Measurements from ENCODE around the gene SIRT6. TPM values are rescaled to one million over a fixed set of nuclear protein-coding genes. Genes with fewer than 3 reads are reported as not detected.

Gene SIRT6
- polyA plus RNA-seq, 1 donor (not counting 4 experiments of a cell fraction or from before 2014, with no cell fraction given): 14.6 TPM

DNA sequence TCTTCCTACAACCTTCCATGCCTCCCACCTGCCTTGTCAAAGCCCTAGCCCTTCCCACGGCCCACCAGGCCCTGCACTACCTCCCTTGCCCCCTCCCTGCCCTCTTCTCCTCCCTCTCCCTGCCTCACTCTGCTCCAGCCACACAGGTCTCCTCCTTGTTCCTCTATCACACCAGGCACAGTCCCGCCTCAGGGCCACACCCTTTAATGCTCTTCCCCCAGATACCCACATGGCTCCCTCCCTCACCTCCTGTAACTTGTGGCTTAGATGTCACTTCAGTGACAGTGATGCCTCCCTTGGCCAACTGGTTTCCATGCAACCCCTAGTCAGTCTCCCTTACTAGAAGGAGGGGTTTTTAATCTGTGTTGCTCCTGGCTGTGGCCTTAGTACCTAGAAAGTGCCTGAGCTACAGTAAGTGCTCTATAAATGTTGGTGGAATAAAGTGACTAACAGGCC lies 1.3 kb downstream of the SIRT6 start:
- Histone ChIP-seq H3K36me3 (ENCODE audit: control insufficient read depth in 2 of 2, extremely low read depth in 1 of 2, insufficient read depth in 2 of 2, low read length in 2 of 2) (peaks cover 12 to 15% of the 10 kb centered on the region in 2 experiments), H3K9me1 (ENCODE audit: control insufficient read depth, extremely low read depth, insufficient read depth, low read length) (no peaks in the 10 kb centered on the region), H3K9ac (ENCODE audit: control insufficient read depth, extremely low read depth, insufficient read depth, low read length) (no peak overlapping the region), H4K20me1 (ENCODE audit: control insufficient read depth, extremely low read depth, insufficient read depth, low read length) (no peaks in the 10 kb centered on the region), H3K9me3 (ENCODE audit: control insufficient read depth, low read depth, low read length) (no peaks in the 10 kb centered on the region), H2AFZ (ENCODE audit: control insufficient read depth, low read length) (no peak overlapping the region), H3K79me2 (ENCODE audit: control insufficient read depth, insufficient read depth, low read length) (peaks cover 15% of the 10 kb centered on the region), H3K4me3 (ENCODE audit: control insufficient read depth in 2 of 3, extremely low read depth in 1 of 3, insufficient read depth in 2 of 3, low read depth in 1 of 3, low read length in 3 of 3) (peak overlapping the region in 2 of 3 experiments; percentile 95 to 96), H3K4me1 (ENCODE audit: control insufficient read depth, extremely low read depth, insufficient read depth, low read length) (peaks cover 14% of the 10 kb centered on the region), H3K4me2 (ENCODE audit: control insufficient read depth, extremely low read depth, insufficient read depth, low read depth, low read length) (peak overlapping the region; percentile 89), H3K27me3 (ENCODE audit: control insufficient read depth, extremely low read depth, insufficient read depth, low read length) (no peaks in the 10 kb centered on the region), H3K27ac (ENCODE audit: control insufficient read depth, insufficient read depth, low read length) (no peak overlapping the region)
- no peak for TF ChIP-seq EZH2 (IDR thresholded peaks at IDR 0.05; ENCODE audit: low read length)
- TF ChIP-seq CTCF (optimal IDR thresholded peaks at IDR 0.05 in 1 of 3, IDR thresholded peaks at IDR 0.05 in 1 of 3, conservative IDR thresholded peaks at IDR 0.05 in 1 of 3; ENCODE audit: extremely low read depth in 1 of 3, insufficient read depth in 2 of 3, low read length in 3 of 3): no peak
- DNase-seq (ENCODE audit: low read depth, low spot score) (no peak), FAIRE-seq (no peak)
- dilution Hi-C loops (cut with MboI; ENCODE audit: extremely low pct_ligation_motif_present, low sequenced_read_pairs): no loop called here

DNA sequence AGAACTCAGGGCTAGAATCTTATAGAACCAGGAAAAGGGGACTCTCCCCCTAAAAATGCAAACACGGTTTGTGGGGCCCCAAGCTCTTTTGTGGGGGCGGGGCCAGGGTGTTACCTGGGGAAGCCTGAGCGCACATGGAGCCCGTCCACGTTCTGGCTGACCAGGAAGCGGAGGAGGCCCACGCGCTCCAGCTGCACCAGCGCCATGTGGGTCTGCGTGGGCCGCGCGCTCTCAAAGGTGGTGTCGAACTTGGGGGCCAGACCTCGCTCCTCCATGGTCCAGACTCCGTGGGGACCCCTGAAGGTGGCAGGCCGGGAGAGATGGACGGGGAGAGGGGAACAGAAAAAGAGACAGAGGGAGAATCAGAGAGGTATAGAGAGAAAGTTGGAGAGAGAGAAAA lies 3.4 kb downstream of the SIRT6 start:
- Histone ChIP-seq H3K9me1 (ENCODE audit: control insufficient read depth, extremely low read depth, insufficient read depth, low read length) (no peaks in the 10 kb centered on the region), H3K27me3 (ENCODE audit: control insufficient read depth, extremely low read depth, insufficient read depth, low read length) (no peaks in the 10 kb centered on the region), H3K27ac (ENCODE audit: control insufficient read depth, insufficient read depth, low read length) (no peak overlapping the region), H3K79me2 (ENCODE audit: control insufficient read depth, insufficient read depth, low read length) (peaks cover 15% of the 10 kb centered on the region), H3K4me2 (ENCODE audit: control insufficient read depth, extremely low read depth, insufficient read depth, low read depth, low read length) (no peak overlapping the region), H3K9ac (ENCODE audit: control insufficient read depth, extremely low read depth, insufficient read depth, low read length) (no peak overlapping the region), H4K20me1 (ENCODE audit: control insufficient read depth, extremely low read depth, insufficient read depth, low read length) (no peaks in the 10 kb centered on the region), H3K9me3 (ENCODE audit: control insufficient read depth, low read depth, low read length) (no peaks in the 10 kb centered on the region), H3K4me3 (ENCODE audit: control insufficient read depth in 2 of 3, extremely low read depth in 1 of 3, insufficient read depth in 2 of 3, low read depth in 1 of 3, low read length in 3 of 3) (no peak overlapping the region), H3K4me1 (ENCODE audit: control insufficient read depth, extremely low read depth, insufficient read depth, low read length) (peaks cover 14% of the 10 kb centered on the region), H3K36me3 (ENCODE audit: control insufficient read depth in 2 of 2, extremely low read depth in 1 of 2, insufficient read depth in 2 of 2, low read length in 2 of 2) (peaks cover 12 to 17% of the 10 kb centered on the region in 2 experiments), H2AFZ (ENCODE audit: control insufficient read depth, low read length) (no peak overlapping the region)
- dilution Hi-C loops (cut with MboI; ENCODE audit: extremely low pct_ligation_motif_present, low sequenced_read_pairs): no loop called here
- TF ChIP-seq CTCF (optimal IDR thresholded peaks at IDR 0.05 in 1 of 3, IDR thresholded peaks at IDR 0.05 in 1 of 3, conservative IDR thresholded peaks at IDR 0.05 in 1 of 3; ENCODE audit: extremely low read depth in 1 of 3, insufficient read depth in 2 of 3, low read length in 3 of 3): no peak
- no peak for TF ChIP-seq EZH2 (IDR thresholded peaks at IDR 0.05; ENCODE audit: low read length)
- FAIRE-seq (no peak), DNase-seq (ENCODE audit: low read depth, low spot score) (no peak)

Data from keratinocyte (primary cell).